ENCODE results near the gene TRIM2. TPM values are rescaled to one million over a fixed set of nuclear protein-coding genes. Genes with fewer than 3 reads are reported as not detected.

The TRIM2 gene
- total RNA-seq, 1 experiment from 2014 or later: 87.0 TPM

DNA sequence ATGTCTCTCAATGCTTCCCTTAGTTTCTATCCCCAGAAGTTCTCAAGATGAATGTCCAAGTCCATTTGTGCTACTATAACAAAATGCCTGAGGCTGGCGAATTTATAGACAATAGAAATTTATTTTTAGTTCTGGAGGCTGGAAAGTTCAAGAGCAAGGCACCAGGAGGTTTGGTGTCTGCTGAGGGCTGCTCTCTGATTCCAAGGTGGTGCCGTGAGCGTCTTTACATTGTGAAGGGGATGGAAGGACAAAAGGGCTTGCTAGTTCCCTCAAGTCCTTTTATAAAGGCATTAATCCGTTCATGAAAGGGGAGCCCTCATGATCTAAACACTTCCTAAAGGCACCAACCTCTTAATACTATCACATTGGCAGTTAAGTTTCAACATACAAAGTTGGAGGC is 12.3 kb downstream of the TRIM2 start:
- Histone ChIP-seq H3K4me3 (no peak overlapping the region), H4K20me1 (ENCODE audit: insufficient read depth) (no peaks in the 10 kb centered on the region), H3K27ac (peak overlapping the region; percentile 44; the same call in 1 of the 2 replicates), H3K9me3 (ENCODE audit: insufficient read depth, low read depth) (no peaks in the 10 kb centered on the region), H2AFZ (no peak overlapping the region), H3K4me1 (replicated peaks; ENCODE audit: insufficient read depth) (peaks cover 36% of the 10 kb centered on the region), H3K9me2 (ENCODE audit: insufficient read depth) (no peaks in the 10 kb centered on the region), H3K79me2 (ENCODE audit: low read depth) (peaks cover 69% of the 10 kb centered on the region), H3K4me2 (no peak overlapping the region), H3K27me3 (ENCODE audit: insufficient read depth, low read depth) (no peaks in the 10 kb centered on the region), H3F3A (ENCODE audit: insufficient read depth, low read depth) (peaks cover 9% of the 10 kb centered on the region; the same call in 1 of the 2 replicates), H3K36me3 (ENCODE audit: low read depth) (no peaks in the 10 kb centered on the region)
- no peak for TF ChIP-seq EZH2 (IDR thresholded peaks at IDR 0.05; ENCODE audit: low read depth)
- TF ChIP-seq, protein P1, sequence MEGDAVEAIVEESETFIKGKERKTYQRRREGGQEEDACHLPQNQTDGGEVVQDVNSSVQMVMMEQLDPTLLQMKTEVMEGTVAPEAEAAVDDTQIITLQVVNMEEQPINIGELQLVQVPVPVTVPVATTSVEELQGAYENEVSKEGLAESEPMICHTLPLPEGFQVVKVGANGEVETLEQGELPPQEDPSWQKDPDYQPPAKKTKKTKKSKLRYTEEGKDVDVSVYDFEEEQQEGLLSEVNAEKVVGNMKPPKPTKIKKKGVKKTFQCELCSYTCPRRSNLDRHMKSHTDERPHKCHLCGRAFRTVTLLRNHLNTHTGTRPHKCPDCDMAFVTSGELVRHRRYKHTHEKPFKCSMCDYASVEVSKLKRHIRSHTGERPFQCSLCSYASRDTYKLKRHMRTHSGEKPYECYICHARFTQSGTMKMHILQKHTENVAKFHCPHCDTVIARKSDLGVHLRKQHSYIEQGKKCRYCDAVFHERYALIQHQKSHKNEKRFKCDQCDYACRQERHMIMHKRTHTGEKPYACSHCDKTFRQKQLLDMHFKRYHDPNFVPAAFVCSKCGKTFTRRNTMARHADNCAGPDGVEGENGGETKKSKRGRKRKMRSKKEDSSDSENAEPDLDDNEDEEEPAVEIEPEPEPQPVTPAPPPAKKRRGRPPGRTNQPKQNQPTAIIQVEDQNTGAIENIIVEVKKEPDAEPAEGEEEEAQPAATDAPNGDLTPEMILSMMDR (conservative IDR thresholded peaks at IDR 0.05): no peak
- no TSS peak for BruUV-seq (replicated peaks)
- DNase-seq: no peak
- ChIA-PET POLR2A (ENCODE audit: unreplicated experiment) (no interaction called here), CTCF (no interaction called here)
- intact Hi-C loops (cut with micrococcal nuclease; ENCODE audit: unreplicated experiment): no loop called here

DNA sequence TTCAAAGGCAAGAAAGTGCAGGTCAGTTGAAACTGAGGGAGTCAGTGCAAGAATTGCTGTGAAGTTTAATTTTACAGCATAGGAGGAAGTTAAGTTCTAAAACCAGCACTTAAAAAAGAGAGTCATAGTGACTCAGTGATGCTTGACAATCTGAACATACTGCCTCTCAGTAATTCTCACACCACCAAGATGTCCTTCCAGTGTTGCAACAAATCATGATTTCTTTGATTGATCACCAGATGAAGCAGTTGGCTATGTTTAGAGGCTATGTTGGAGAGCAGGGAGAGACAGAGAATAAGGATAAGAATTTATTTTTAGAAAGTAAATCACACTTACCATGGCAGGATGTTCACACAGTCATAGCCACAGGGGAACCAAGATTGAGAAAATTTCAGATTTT is 13.2 kb downstream of the TRIM2 start:
- H2AFZ ChIP-seq: no peak overlapping the region
- H3K79me2 ChIP-seq (ENCODE audit: low read depth): peaks cover 60% of the 10 kb centered on the region
- intact Hi-C loops (cut with micrococcal nuclease; ENCODE audit: unreplicated experiment): no loop called here
- H3K4me1 ChIP-seq (replicated peaks; ENCODE audit: insufficient read depth): peaks cover 36% of the 10 kb centered on the region
- H3F3A ChIP-seq (ENCODE audit: insufficient read depth, low read depth): peaks cover 6% of the 10 kb centered on the region; the same call in 1 of the 2 replicates
- peak in 1 of 2 experiments; percentile 59 for DNase-seq
- H3K27ac ChIP-seq: peak overlapping the region; percentile 44; the same call in 1 of the 2 replicates
- TF ChIP-seq, protein P1 (conservative IDR thresholded peaks at IDR 0.05): no peak
- no peak for TF ChIP-seq EZH2 (IDR thresholded peaks at IDR 0.05; ENCODE audit: low read depth)
- ChIA-PET POLR2A (ENCODE audit: unreplicated experiment) (no interaction called here), CTCF (no interaction called here)
- H3K4me2 ChIP-seq: no peak overlapping the region
- H3K9me2 ChIP-seq (ENCODE audit: insufficient read depth): no peaks in the 10 kb centered on the region
- H3K36me3 ChIP-seq (ENCODE audit: low read depth): no peaks in the 10 kb centered on the region
- no peaks in the 10 kb centered on the region for H4K20me1 ChIP-seq (ENCODE audit: insufficient read depth)
- H3K4me3 ChIP-seq: no peak overlapping the region
- no TSS peak for BruUV-seq (replicated peaks)
- H3K27me3 ChIP-seq (ENCODE audit: insufficient read depth, low read depth): no peaks in the 10 kb centered on the region
- H3K9me3 ChIP-seq (ENCODE audit: insufficient read depth, low read depth): no peaks in the 10 kb centered on the region

DNA sequence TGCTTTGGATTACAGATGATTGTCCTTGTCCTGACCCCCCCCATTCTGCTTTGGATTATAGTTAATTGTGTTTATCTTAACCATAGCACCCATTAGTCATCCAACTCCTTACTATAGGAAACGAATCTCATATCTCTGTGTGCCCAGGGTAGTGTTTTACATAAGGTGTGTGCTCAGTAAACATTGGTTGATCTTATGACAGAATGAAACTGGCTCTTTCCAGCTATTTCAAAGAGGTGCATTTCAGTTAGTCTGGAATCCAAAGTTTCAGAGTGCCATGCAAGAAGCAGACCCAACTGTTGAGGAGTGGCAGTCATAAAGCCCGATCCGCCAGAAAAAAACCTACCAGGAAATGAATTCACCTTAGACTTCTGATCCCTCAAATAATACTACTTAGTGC is 14.7 kb downstream of the TRIM2 start:
- Histone ChIP-seq H3K27ac (peak overlapping the region; percentile 58), H3K9me2 (ENCODE audit: insufficient read depth) (no peaks in the 10 kb centered on the region), H3K27me3 (ENCODE audit: insufficient read depth, low read depth) (no peaks in the 10 kb centered on the region), H3K4me2 (peak overlapping the region; percentile 46), H3F3A (ENCODE audit: insufficient read depth, low read depth) (peaks cover 13% of the 10 kb centered on the region; the same call in 1 of the 2 replicates), H3K36me3 (ENCODE audit: low read depth) (no peaks in the 10 kb centered on the region), H3K4me1 (replicated peaks; ENCODE audit: insufficient read depth) (peaks cover 43% of the 10 kb centered on the region), H3K79me2 (ENCODE audit: low read depth) (peaks cover 53% of the 10 kb centered on the region), H2AFZ (no peak overlapping the region), H3K9me3 (ENCODE audit: insufficient read depth, low read depth) (no peaks in the 10 kb centered on the region), H3K4me3 (no peak overlapping the region), H4K20me1 (ENCODE audit: insufficient read depth) (no peaks in the 10 kb centered on the region)
- peak in 1 of 2 experiments; percentile 66 for DNase-seq
- POLR2A ChIA-PET (ENCODE audit: unreplicated experiment): no interaction called here
- no peak for TF ChIP-seq EZH2 (IDR thresholded peaks at IDR 0.05; ENCODE audit: low read depth)
- TF ChIP-seq, protein P1 (conservative IDR thresholded peaks at IDR 0.05): no peak
- no TSS peak for BruUV-seq (replicated peaks)
- CTCF ChIA-PET: no interaction called here
- intact Hi-C loops (cut with micrococcal nuclease; ENCODE audit: unreplicated experiment): no loop called here

Measured in PC-9 (cell line).